WTC11 (cell line): ENCODE results near the gene GLTPD2. TPM values are rescaled to one million over a fixed set of nuclear protein-coding genes. Genes with fewer than 3 reads are reported as not detected.

Experiments
- ATF1 ChIP-seq: sonication (generic); formaldehyde crosslinking; IDR thresholded peaks from 2 replicates; pipeline ENCODE4 v1.8.1; 2023; ENCODE audit warnings: mild to moderate bottlenecking, moderate library complexity, missing genetic modification reagents
- CTCF ChIP-seq: fragments of 200-600 bp; IDR thresholded peaks from 2 replicates; pipeline ENCODE4 v1.8.0; 2022; ENCODE audit warnings: antibody characterized with exemption
- E2F1 ChIP-seq: sonication (generic); formaldehyde crosslinking; IDR thresholded peaks from 2 replicates; pipeline ENCODE4 v1.8.0; 2022; ENCODE audit warnings: mild to moderate bottlenecking, missing genetic modification reagents
- E2F5 ChIP-seq: sonication (generic); formaldehyde crosslinking; IDR thresholded peaks from 2 replicates; pipeline ENCODE4 v1.8.1; 2022; ENCODE audit warnings: mild to moderate bottlenecking, moderate library complexity, missing genetic modification reagents
- EMX1 ChIP-seq: fragments of 250-450 bp; sonication (Bioruptor Pico); IDR thresholded peaks from 2 replicates; pipeline ENCODE4 v1.8.0; 2021; ENCODE audit warnings: mild to moderate bottlenecking
- ETV6 ChIP-seq: sonication (generic); formaldehyde crosslinking; IDR thresholded peaks from 2 replicates; pipeline ENCODE4 v1.8.1; 2022; ENCODE audit warnings: mild to moderate bottlenecking, missing genetic modification reagents
- FOXJ3 ChIP-seq: sonication (generic); formaldehyde crosslinking; IDR thresholded peaks from 2 replicates; pipeline ENCODE4 v1.9.0; 2021; ENCODE audit warnings: missing genetic modification reagents, mild to moderate bottlenecking, borderline replicate concordance
- FOXP1 ChIP-seq: sonication (generic); formaldehyde crosslinking; IDR thresholded peaks from 2 replicates; pipeline ENCODE4 v1.8.0; 2022; ENCODE audit warnings: missing genetic modification reagents, mild to moderate bottlenecking, moderate library complexity, borderline replicate concordance
- GRHL2 ChIP-seq: fragments of 250-450 bp; sonication (Bioruptor Pico); IDR thresholded peaks from 2 replicates; pipeline ENCODE4 v1.8.0; 2022; ENCODE audit warnings: mild to moderate bottlenecking, moderate library complexity; ENCODE audit not compliant: insufficient replicate concordance, severe bottlenecking
- GTF2I ChIP-seq: fragments of 250-450 bp; sonication (Bioruptor Pico); conservative IDR thresholded peaks from 2 replicates; pipeline ENCODE4 v1.4.0; 2021; ENCODE audit warnings: mild to moderate bottlenecking
- JUN ChIP-seq: sonication (generic); formaldehyde crosslinking; IDR thresholded peaks from 2 replicates; pipeline ENCODE4 v1.8.0; 2023; ENCODE audit warnings: mild to moderate bottlenecking, missing genetic modification reagents
- NFATC4 ChIP-seq: fragments of 250-450 bp; sonication (Bioruptor Pico); IDR thresholded peaks from 2 replicates; pipeline ENCODE4 v1.9.0; 2021; ENCODE audit warnings: mild to moderate bottlenecking
- NFE2L1 ChIP-seq: sonication (generic); formaldehyde crosslinking; IDR thresholded peaks from 2 replicates; pipeline ENCODE4 v1.8.1; 2023; ENCODE audit warnings: missing genetic modification reagents
- NR1H2 ChIP-seq: sonication (generic); formaldehyde crosslinking; IDR thresholded peaks from 2 replicates; pipeline ENCODE4 v1.9.0; 2021; ENCODE audit warnings: mild to moderate bottlenecking, moderate library complexity, missing genetic modification reagents
- NR3C1 ChIP-seq: sonication (generic); formaldehyde crosslinking; conservative IDR thresholded peaks from 2 replicates; pipeline ENCODE4 v1.8.1; 2023; ENCODE audit warnings: low read depth, mild to moderate bottlenecking, missing genetic modification reagents
- PREB ChIP-seq: sonication (generic); formaldehyde crosslinking; IDR thresholded peaks from 2 replicates; pipeline ENCODE4 v1.8.1; 2022; ENCODE audit warnings: mild to moderate bottlenecking, missing genetic modification reagents, moderate library complexity, borderline replicate concordance
- RELA ChIP-seq: sonication (generic); formaldehyde crosslinking; IDR thresholded peaks from 2 replicates; pipeline ENCODE4 v1.8.1; 2022; ENCODE audit warnings: missing genetic modification reagents, mild to moderate bottlenecking, borderline replicate concordance
- SMAD4 ChIP-seq: sonication (generic); formaldehyde crosslinking; IDR thresholded peaks from 2 replicates; pipeline ENCODE4 v1.8.0; 2022; ENCODE audit warnings: mild to moderate bottlenecking, missing genetic modification reagents
- SOX15 ChIP-seq: fragments of 250-450 bp; sonication (Bioruptor Pico); IDR thresholded peaks from 2 replicates; pipeline ENCODE4 v1.9.0; 2021; ENCODE audit warnings: mild to moderate bottlenecking
- SP1 ChIP-seq: sonication (generic); formaldehyde crosslinking; conservative IDR thresholded peaks from 2 replicates; pipeline ENCODE4 v1.8.1; 2022; ENCODE audit warnings: missing genetic modification reagents
- USF1 ChIP-seq: sonication (generic); formaldehyde crosslinking; IDR thresholded peaks from 2 replicates; pipeline ENCODE4 v1.8.0; 2022; ENCODE audit warnings: mild to moderate bottlenecking, missing genetic modification reagents
- ZNF121 ChIP-seq: sonication (generic); formaldehyde crosslinking; IDR thresholded peaks from 2 replicates; pipeline ENCODE4 v1.8.0; 2023; ENCODE audit warnings: missing genetic modification reagents
- ZNF263 ChIP-seq: sonication (generic); formaldehyde crosslinking; IDR thresholded peaks from 2 replicates; pipeline ENCODE4 v1.8.1; 2022; ENCODE audit warnings: low read depth, mild to moderate bottlenecking, moderate library complexity, missing genetic modification reagents
- ZNF281 ChIP-seq: sonication (generic); formaldehyde crosslinking; IDR thresholded peaks from 2 replicates; pipeline ENCODE4 v1.8.0; 2023; ENCODE audit warnings: mild to moderate bottlenecking, missing genetic modification reagents
- ZNF317 ChIP-seq: sonication (generic); formaldehyde crosslinking; IDR thresholded peaks from 2 replicates; pipeline ENCODE4 v1.8.1; 2023; ENCODE audit warnings: low read depth, mild to moderate bottlenecking, moderate library complexity, missing genetic modification reagents, borderline replicate concordance
- ZNF416 ChIP-seq: fragments of 250-450 bp; sonication (Bioruptor Pico); IDR thresholded peaks from 2 replicates; pipeline ENCODE4 v1.9.0; 2021; ENCODE audit warnings: mild to moderate bottlenecking, inconsistent platforms
- ZNF532 ChIP-seq: fragments of 250-450 bp; sonication (Bioruptor Pico); IDR thresholded peaks from 2 replicates; pipeline ENCODE4 v1.9.0; 2021; ENCODE audit warnings: mild to moderate bottlenecking, borderline replicate concordance
- total RNA-seq: library from RNA; stranded (reverse); gene quantifications from 3 replicates; pipeline ENCODE4 v1.2.3, GENCODE V29; 2021

GLTPD2 gene
- total RNA-seq, 1 experiment from 2014 or later = not detected

GRCh38 chr17:4789951-4790704 is 1.4 kb downstream of the GLTPD2 start (continued):
- peak; percentile 25; the same call in 1 of the 2 replicates for TF ChIP-seq PREB
- no peak for TF ChIP-seq SOX15 (CRISPR knock-in tag)
- TF ChIP-seq NR1H2 (CRISPR knock-in tag) = no peak
- peak; percentile 84; the same call in 1 of the 2 replicates for TF ChIP-seq ETV6 (CRISPR knock-in tag)
- TF ChIP-seq USF1 (CRISPR knock-in tag) = no peak
- no peak for TF ChIP-seq ZNF532 (CRISPR knock-in tag)
- no peak for TF ChIP-seq GRHL2 (CRISPR knock-in tag)
- 0 out of 2 replicates have a peak, but pooled peaks have one; percentile 25 for TF ChIP-seq ZNF416 (CRISPR knock-in tag)
- no peak for TF ChIP-seq ZNF281
- no peak for TF ChIP-seq NR3C1 (CRISPR knock-in tag)
- no peak for TF ChIP-seq E2F1
- TF ChIP-seq ATF1 (CRISPR knock-in tag) = no peak
- no peak for TF ChIP-seq ZNF121 (CRISPR knock-in tag)
- 0 out of 2 replicates have a peak, but pooled peaks have one; percentile 20 for TF ChIP-seq NFE2L1
- no peak for TF ChIP-seq EMX1 (CRISPR knock-in tag)
- TF ChIP-seq RELA (CRISPR knock-in tag) = no peak
- no peak for TF ChIP-seq FOXJ3 (CRISPR knock-in tag)
- TF ChIP-seq ZNF263 (CRISPR knock-in tag) = 0 out of 2 replicates have a peak, but pooled peaks have one; percentile 35
- no peak for TF ChIP-seq NFATC4 (CRISPR knock-in tag)
- TF ChIP-seq JUN (CRISPR knock-in tag) = no peak
- no peak for TF ChIP-seq GTF2I (CRISPR knock-in tag)
- TF ChIP-seq SP1 (CRISPR knock-in tag) = peak; percentile 80
- TF ChIP-seq FOXP1 (CRISPR knock-in tag) = peak; percentile 61; the same call in 1 of the 2 replicates
- TF ChIP-seq SMAD4 (CRISPR knock-in tag) = no peak
- peak; percentile 83; the same call in 1 of the 2 replicates for TF ChIP-seq E2F5 (CRISPR knock-in tag)
- peak; percentile 20; the same call in 1 of the 2 replicates for TF ChIP-seq CTCF
- no peak for TF ChIP-seq ZNF317 (CRISPR knock-in tag)
